ENCODE measurements around the gene CDK5RAP1.

The CDK5RAP1 gene

DNA sequence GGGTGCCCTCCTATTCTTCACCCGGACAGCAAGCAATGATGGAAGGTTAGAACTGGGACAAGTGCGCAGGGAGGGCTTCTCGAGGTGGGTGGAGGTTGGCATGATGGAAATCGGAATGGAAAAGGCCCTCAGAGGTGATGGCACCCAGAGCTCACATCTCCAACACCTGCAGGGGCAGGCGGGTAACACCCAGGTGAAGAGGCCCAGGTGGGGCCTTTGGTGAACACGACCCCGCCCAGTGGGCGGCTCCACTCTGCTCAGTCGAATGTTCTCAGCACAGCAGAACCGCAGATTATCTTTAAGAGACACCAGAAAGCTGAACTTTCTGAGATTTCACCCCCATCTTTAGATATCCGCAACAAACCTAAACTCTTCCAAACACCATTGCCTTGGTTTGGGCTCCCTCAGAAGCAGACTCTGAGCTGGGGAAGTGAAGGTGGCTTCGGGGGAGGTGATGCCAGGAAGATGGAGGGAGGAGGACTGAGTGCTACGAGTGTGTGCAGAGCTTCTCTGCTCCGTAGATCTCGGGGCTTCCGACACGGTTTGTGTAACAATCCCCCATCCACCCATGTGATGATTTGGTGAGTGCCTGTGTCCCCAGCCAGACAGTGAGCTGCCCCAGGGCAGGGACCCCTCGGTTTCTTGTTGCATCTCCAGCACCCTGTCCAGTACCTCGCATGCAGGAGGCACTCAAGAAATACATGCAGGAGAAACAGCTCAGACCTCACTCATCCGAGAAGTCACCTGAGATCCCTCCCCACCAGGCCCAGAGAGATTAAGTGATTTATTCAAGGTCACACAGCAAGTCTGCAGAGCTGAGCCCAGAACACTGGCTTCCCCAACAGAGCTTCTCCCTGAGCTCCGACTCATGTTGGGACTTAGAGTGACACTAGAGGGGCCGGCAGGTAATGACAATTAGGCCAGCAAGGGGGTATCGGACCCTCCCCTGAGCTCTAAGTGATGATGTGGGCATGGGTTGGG lies 72.9 kb downstream of the CDK5RAP1 start:
- no peak for DNase-seq

DNA sequence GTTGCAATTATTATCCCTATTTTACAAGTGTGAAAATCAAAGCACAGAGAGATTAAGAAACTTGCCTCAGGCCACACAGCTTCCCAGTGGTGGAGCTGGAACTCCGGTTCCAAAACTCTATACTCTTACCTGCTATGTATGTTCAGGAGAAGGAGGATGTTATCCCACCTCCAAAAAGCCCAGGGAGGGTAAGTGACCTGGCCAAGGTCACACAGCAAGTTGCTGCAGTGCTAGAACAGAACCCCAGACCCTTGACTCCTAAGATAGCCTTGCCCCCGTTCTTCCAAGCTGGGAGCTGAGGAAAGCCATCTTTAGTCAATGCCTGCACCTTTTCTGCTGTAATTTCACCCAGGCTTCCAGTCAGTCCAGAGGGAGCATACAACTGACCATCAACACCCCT lies 76.0 kb downstream of the CDK5RAP1 start:
- no peak for DNase-seq

- DNase-seq = no peak
Measured at GRCh38 chr20:33323236-33323635, 78.1 kb downstream of the CDK5RAP1 start.

GRCh38 chr20:33322456-33322855 lies 78.9 kb downstream of the CDK5RAP1 start:
- DNase-seq = no peak

DNA sequence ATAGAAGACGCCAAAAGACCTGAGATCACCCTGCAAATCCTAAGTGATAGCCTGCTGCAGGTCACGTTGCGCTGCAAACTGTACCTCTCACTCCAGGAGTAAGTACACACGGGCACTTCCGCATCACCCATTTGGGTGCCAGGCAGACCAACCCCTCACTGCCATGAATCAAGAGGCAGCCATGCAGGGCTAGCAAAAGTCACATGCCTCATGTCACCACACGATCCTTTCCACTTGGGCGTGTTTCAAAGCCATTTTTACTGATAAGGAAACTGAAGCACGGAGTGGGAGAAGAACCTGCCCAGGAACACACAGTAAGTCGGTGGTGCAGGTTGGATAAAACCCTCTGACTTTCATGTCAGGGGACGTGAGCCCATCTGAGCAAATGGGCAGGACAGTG lies 81.3 kb downstream of the CDK5RAP1 start:
- DNase-seq = no peak

DNA sequence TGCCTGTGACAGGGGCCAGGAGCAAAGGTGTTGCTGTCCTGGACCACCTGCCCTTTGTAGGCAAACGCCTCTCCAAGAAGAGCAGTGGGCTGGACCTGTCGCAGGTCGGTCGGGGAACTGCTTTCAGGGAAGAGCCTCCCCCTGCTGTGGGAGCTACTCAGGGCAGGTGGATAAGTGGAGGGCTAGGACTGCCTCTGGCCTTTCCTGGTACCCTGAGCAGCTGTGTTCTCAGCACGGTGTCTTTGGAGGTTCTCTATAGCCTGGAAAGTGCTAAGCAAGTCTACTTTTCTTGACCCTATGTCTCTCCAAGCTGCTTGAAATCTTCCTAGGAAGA lies 83.3 kb downstream of the CDK5RAP1 start:
- no peak for DNase-seq

DNA sequence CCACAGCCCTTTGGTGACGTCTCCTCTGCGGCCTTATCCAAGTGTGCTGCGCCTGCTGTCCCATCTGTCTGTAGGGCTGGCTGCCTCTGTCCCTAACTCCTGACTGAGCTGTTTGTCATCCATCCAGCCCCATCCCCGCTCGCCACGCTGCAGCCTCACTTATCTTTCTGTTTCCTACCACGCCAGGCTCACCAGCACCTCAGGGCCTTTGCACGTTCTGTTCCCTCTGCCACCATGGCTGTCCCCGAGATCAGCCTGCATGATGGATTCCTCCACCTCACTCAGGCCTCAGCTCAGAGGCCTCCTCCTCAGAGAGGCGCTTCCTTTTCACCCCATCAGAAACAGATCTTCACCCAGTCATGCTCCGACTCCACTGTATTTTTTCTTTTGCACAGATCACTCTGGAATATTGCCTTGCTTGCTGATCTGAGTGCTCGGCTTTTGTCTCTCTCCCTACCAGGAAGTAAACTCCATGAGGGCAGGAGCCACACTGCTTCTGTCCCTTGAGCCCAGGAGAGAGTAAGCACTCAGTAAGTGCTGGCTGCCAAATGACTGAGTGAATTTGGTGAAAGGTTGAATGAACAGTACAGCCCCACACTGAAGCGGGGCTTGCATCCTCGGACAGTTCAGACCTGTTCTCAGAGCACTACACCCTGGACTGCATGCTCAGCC lies 83.8 kb downstream of the CDK5RAP1 start:
- no peak for DNase-seq

DNA sequence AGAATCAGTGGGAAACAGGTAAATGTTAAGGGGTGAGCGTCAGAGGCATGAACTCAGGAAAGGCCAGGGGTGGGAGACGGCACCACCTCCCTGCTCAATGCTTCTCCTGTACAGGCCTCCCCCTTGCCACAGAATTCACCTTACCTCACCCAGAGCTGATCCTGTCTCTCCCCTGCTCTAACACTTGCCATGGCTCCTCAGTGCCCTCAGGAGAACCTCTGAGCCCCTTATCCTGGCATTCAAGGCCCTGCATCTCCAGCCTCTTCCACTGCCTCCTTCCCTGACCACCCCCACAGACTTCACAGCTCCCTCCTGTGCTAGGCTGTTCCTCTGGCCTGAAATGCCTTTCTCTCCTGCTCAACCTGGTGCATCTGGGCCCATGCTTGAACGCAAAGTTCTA lies 84.4 kb downstream of the CDK5RAP1 start:
- DNase-seq = no peak

DNA sequence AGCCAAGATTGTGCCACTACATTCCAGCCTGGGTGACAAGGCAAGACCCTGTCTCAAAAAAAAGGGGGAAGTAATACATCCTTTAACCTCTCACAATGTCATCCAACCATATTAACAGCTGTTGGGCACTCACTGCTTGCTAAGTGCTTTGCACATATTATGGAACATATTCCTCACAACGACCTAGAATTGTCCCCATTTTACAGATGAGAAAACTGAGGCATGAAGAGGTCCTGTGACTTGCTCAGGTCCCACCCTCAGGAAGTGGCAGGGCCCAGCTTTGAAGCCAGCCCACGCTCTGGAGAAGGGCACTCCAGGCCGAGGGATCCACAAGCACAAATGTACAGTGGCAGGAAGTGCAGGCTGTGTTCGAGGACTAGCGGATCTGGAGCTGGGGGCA lies 85.0 kb downstream of the CDK5RAP1 start:
- DNase-seq = no peak

DNA sequence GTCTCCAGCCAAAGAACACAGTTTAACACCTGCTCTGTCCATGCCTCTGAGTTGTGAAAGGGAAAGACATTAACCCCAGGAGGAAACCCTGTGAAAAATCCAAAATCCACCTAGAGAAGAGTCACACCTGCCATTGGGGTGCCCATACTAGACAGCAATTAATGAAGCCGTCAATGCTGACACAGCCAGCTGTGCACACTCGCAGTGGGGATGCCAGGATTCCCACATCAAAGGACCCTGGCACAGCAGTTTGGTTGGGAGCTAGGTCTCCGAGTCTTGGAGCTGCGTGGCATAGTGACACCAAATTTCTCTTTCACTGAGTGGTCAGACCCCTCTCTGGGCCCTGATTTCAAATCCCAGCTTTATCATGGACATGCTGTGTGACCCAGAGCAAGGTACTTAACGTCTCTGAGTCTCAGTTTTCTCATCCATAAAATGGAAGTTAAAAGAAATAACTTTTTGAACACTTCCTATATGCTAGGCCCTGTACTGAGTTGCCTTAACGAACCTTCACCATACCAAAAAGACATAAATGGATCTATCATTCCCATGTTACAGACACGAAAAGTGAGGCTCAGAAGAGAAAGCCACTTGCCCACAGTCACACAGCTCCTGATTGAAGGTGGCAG lies 87.5 kb downstream of the CDK5RAP1 start:
- DNase-seq = no peak

DNA sequence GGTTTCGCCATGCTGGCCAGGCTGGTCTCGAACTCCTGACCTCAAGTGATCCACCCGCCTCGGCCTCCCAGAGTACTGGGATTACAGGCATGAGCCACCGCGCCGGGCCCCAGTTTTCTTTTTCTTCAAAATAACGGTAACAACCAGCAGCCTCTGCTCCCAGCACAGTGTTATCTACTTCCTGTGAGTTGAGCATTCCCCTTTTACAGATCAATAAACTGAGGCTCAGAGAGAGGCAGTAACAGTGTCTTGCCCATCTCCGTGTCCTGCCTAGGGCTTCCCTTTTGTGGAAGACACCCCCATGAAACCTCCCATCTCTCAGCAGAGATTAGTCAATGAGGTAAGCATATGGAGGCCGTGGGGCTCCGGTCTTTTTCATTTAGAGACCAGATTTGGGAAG lies 88.7 kb downstream of the CDK5RAP1 start:
- DNase-seq = no peak

- DNase-seq = no peak
Measured at GRCh38 chr20:33311996-33312395, 89.3 kb downstream of the CDK5RAP1 start.

DNA sequence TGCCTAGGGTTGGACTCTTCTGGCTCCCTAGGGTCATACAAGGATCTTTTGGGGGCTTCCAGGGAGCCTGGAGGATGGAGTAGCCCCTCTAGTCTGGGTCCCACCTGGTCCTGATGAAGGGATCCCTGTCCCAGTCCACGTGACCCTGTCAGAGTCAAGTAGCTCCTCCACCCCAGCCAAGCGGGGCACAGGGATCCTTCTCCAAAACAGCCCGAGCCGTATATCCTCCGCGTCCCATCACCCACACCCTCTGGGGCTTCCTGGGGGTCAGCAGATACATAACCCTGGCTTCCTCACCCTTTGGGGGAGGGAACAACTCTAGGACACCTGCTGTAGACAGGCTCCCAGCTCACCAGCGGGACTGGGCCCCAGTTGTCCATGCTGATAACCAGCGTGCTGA lies 90.3 kb downstream of the CDK5RAP1 start:
- no peak for DNase-seq

- DNase-seq = no peak
Measured at GRCh38 chr20:33310327-33310899, 90.9 kb downstream of the CDK5RAP1 start.

DNA sequence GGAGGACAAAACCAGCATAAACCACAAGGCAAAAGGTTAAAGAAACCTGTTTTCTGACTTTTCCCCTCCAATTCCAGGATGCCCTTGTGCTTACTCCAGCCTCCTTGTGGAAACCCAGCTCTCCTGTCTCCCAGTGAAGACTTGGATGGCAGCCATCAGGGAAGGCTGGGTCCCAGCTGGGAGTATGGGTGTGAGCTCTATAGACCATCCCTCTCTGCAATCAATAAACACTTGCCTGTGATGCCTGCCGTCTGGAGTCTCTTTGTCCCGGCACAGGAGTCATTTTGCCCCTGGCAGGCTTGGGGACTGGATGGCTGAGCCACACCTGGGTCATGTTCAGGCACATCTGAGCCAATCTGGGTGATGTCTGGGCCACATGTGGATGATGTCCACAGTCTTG lies 91.7 kb downstream of the CDK5RAP1 start:
- DNase-seq = no peak

Data from NCI-H2029 treated with DMSO at 0.1 percent for 48 hours (cell line).